GM18526 (cell line): ENCODE results near the gene SLC35F5.

Experiments
- POLR2A ChIP-seq: IDR thresholded peaks from 3 replicates; pipeline ENCODE4 v1.6.1; 2011; ENCODE audit not compliant: insufficient read length; ENCODE audit errors: extremely low read depth

SLC35F5 gene

DNA sequence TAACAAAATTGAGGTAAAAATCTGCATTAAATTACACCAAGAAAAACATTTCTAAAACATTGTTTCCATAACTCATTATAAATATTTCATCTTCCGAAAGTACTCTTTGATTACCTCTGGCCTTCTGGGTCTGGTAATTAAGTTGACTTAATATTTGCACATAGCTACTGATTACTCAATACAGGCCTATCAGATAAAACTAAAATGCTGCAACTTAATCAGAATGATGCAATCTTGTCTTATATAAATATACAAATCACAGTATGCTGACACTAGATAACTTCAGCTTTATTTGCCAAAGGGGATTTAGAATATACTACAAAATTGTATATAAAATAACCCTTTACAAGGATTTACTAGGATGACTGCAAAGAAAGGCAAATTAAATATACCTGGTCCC is 49.3 kb downstream of the SLC35F5 start:
- TF ChIP-seq POLR2A, result no peak

DNA sequence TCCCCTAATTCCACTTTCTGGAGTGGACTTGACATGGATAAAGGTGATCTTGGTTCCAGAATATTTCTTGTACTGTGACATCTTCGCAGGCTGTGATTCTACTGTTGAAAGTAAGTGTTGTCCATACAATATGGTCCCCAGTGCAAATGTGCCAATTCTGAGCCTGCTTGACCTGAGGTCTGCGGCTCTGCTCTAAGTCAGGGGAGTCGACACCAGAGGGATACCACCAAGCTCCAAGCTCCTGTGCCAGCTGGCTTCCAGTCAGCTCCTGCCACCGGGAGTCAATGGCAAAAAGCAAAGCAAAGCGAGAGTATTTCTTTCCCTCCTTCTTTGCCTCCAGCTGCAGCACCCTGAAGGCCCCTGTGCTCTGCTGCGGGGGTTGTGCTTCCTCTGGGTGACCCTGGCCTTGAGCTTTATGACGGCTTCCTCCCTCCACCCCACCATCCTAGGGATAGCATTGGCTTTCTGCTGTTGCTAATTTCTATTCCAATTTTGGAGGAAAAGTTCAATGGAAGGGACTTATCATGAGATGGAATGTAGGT is 50.4 kb downstream of the SLC35F5 start:
- no peak for TF ChIP-seq POLR2A

DNA sequence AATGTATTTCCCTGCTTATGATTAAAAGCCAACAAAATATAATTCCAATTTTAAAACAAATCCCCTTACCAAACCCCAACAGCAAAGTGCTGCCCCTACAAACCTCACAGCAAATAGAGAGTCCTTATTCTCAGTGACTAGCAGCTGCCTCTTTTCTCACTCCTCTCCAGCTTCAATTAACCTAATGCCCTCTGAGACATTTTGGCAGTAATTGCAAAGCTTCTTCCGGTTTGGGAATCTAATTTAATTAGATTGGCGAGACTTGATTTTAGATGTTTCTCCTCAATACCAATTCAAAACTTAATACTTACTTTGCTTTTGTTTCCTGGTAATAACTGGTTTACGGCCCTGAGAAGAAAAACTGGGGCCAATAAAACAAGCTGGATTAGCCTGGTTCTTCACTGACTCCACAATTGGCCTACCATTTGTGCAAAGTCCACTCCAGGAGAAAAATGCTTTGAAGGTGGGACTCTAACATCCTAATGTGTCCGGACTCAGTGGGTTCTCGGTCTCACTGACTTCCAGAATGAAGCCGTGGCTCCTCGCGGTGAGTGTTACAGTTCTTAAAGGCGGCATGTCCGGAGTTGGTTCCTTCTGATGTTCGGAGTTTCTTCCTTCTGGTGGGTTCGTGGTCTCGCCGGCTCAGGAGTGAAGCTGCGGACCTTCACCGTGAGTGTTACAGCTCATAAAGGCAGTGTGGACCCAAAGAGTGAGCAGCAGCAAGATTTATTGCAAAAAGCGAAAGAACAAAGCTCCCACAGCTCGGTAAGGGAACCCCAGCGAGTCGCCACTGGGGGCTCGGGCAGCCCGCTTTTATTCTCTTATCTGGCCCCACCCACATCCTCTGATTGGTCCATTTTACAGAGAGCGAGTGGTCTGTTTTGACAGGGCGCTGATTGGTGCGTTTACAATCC is 52.8 kb downstream of the SLC35F5 start:
- no peak for TF ChIP-seq POLR2A

DNA sequence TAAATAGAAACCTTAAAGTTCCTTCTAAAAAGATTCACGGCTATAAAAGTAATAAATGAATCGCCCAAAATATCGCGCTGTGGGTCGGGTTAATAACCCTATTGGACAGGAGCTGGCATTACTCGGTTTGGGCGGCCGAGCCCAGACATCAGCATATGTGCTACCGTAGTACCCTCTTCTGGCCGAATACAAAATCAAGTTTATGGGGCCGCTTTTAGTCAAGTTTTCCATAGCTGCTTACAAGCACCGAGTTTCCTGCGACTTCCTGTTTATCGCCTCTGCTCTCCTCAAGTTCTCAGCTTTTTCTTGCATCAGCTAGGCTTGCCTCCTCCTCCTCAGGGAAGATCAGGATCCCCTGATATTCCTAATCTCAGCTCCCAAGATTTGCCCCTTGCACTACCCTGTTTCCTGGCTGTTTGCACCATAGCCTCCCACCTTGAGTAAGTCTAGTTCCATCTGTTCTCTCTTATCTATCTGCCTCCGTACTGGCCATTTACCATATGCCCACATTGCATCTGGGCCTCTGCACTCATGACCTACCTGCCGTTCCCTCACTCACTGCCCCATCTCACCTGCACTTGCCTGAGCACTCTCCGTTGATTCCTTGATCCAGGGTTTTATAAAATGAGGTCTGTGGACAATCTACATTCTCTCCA is 56.1 kb downstream of the SLC35F5 start:
- TF ChIP-seq POLR2A, result no peak

DNA sequence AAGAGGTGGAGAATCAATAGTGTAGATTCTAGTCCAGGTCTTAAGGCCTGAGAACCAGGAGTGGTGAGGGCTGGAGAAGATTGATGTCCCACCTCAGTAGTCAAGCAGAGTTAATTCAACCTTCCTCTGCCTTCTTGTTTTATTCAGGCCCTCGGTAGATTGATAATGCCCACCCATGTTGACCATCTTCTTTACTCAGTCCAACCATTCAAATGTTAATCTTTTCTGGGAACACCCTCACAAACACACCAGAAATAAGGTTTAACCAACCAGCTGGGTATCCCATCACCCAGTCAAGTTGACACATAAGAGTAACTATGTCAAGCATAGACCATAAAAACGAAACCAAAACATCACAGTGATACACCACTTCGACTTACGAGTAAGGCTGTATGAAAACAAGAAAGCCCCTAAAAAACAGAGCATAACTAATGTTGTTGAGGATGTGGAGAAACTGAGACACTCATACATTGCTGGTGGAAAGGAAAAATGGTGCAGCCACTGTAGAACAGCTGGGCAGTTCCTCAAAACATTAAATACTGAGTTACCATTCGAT is 57.5 kb downstream of the SLC35F5 start:
- TF ChIP-seq POLR2A, result no peak

DNA sequence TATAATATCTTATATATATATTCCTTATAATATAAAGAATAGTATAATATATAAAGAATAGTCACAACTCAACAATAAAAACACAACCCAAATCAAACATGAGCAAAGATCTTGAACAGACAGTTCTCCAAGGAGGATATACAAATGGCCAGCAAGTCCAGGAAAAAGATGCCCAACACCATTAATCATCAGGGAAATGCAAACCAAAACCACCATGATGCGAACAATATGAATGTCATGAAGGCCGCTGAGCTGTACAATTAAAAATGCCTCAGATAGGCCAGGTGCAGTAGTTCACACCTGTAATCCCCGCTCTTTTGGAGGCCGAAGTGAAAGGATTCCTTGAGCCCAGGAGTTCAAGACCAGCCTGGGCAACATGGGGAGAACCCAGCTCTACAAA is 58.9 kb downstream of the SLC35F5 start:
- no peak for TF ChIP-seq POLR2A

DNA sequence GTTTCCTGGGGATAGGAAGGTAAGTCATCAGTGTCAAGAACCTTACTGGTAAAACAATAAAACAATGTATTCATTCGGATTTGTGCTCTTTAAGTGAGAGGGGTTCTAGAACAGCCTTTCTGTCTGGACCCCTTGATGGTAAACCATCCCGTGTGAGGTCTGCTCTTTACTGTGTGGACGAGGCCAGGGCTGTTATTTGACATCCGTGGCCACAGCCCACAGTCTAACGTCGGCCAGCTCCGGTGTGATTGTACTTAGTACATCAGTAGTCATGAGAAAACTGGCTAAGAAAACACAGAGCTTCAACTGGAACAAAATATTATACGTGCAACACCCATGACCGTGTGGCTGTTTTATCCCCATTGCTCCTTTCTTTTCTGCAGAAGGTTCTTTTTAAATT is 62.0 kb downstream of the SLC35F5 start:
- no peak for TF ChIP-seq POLR2A

DNA sequence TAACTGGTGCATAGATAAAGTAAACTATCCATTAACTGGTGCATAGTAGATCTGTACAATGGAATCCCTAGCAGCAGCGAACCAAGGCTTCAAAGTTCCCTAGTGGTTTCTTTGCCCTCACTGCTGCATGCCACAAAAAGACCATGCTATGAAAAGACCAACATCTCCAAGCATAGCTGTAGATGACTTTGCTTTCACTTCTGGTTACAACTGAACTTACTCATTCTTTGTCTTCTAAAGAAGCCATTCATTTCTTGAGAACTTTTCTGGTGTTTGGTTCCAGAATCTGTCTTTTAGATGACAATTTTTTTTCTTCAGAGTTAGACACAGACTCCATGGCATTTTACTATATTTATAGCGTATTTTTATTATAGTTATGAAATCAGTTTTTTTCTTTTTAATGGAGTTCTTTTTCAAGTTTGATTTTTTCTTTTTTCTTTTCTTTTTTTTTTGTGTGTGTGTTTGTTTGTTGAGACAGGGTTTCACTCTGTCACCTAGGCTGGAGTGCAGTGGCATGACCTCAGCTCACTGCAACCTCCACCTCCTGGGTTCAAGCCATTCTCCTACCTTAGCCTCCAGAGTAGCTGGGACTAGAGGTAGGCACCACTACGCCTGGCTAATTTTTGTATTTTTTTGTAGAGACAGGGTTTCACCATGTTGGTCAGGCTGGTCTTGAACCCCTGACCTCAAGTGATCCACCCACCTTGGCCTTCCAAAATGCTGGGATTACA is 63.6 kb downstream of the SLC35F5 start:
- TF ChIP-seq POLR2A, result no peak

DNA sequence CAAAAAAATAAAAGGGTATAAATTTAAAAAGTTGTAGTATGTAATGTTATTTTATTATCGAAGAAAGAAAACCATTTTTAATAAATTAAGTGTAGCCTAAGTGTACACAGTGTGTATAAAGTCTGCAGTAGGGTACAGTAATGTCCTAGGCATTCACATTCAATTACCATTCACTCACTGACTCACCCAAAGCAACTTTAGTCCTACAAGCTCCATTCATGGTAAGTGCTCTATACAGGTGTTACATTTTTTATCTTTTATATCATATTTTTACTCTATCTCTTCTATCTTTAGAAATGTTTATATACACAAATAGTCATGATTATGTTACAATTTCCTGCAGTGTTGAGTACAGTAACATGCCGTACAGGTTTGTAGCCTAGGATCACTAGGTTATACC is 69.9 kb downstream of the SLC35F5 start:
- no peak for TF ChIP-seq POLR2A

DNA sequence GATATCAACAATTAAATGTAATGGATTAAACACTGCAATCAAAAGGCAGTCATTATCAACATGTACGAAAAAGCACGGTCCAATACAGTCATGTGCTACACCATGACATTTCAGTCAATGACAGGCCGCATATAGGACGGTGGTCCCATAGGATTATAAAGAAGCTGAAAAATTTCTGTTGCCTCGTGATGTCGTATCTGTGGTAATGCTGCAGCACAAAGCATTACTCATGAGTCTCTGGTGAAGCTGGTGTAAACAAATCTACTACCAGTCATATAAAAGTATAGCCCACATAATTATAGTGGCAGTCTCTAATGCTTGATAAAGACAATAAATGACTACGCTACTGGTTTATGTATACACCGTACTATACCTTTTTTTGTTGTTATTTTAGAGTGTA is 71.0 kb downstream of the SLC35F5 start:
- no peak for TF ChIP-seq POLR2A

DNA sequence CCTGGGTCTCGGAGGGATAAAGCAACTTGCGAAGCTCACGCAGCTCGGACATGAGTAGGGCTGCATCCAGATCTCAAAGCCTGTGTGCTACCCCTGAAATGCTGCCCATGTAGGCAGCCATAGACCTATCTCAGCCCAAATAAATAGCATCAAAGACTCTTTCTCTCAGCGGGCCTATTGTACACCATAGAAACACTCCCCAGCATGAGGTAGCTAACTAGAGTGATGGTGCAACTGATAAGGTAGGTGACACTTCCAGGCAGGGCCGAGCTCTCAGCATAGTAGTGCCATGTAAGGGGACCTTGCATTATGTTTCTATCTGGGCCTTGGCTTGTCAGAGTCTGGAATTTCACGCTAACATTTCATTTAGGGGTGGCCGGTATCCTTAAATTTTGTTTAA is 77.0 kb downstream of the SLC35F5 start:
- TF ChIP-seq POLR2A, result no peak

DNA sequence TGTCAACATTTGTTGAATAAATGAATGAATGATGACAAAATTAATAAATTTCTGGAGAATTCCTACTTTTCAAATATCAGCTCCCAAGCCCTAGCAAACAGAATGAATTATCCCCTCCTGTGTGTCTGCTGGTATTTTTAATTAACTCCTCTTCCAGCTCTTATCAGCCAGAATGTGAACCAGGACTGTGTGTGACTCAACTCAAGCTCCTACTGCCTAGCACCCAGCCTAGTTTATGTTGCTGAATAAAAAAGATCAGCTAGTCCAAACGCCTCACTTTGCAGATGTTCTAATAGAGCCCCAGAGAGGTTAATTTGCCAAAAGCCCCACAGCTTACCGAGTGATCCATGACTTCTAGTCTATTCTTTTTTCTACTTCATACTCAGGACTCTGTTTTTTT is 79.1 kb downstream of the SLC35F5 start:
- no peak for TF ChIP-seq POLR2A

DNA sequence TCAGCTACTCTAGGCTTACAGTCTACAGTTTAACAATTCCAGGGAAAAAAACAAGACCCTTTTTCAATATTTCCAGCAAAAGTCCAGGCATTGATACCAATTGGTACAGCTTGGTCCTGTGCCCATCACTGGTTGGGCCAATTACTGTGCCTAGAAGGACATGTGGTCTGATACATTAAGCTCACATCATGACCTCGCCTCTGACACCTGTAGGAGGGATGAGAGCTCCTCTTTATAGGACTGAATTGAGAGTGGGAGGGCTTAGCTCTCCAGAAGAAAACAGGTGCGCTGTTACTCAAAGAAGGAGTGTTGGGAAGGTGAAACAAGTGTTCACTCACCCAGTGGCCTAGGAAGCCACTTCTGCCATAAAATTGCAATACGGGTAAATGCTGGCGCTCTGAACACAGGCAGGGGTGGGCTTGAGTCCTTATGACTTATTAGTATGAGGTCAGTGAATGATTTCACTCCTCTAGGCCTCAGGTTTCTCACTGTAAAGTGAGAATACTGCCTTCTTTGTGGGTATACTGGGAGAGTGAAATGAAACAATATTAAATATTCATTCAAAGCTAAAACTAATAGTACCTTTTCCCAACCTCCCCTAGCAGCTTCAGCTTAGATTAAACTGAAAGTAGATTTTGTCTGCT is 79.7 kb downstream of the SLC35F5 start:
- no peak for TF ChIP-seq POLR2A

DNA sequence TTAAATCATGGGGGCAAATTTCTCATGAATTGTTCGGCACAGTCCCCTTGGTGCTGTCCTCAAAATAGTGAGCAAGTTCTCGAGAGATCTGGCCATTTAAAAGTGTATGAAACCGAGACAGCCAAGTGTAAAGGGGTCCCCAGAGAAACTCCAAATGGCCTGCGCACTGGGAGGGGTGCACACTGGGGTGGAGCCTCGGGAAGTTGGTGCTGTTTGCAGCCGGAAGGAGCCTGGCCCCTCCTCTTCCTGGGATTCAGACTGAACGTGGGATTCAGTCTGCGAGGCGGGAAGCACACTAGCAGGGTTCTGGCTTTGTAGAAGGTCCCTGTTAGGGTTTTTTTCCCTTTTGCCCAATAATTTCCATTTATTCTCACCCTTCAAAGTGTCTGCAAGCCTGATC is 80.6 kb downstream of the SLC35F5 start:
- no peak for TF ChIP-seq POLR2A
